ENCODE results near the gene MYO9A.
A peak's percentile ranks its signal among the peaks of the same experiment; 100 is the strongest.

MYO9A gene, protein sequence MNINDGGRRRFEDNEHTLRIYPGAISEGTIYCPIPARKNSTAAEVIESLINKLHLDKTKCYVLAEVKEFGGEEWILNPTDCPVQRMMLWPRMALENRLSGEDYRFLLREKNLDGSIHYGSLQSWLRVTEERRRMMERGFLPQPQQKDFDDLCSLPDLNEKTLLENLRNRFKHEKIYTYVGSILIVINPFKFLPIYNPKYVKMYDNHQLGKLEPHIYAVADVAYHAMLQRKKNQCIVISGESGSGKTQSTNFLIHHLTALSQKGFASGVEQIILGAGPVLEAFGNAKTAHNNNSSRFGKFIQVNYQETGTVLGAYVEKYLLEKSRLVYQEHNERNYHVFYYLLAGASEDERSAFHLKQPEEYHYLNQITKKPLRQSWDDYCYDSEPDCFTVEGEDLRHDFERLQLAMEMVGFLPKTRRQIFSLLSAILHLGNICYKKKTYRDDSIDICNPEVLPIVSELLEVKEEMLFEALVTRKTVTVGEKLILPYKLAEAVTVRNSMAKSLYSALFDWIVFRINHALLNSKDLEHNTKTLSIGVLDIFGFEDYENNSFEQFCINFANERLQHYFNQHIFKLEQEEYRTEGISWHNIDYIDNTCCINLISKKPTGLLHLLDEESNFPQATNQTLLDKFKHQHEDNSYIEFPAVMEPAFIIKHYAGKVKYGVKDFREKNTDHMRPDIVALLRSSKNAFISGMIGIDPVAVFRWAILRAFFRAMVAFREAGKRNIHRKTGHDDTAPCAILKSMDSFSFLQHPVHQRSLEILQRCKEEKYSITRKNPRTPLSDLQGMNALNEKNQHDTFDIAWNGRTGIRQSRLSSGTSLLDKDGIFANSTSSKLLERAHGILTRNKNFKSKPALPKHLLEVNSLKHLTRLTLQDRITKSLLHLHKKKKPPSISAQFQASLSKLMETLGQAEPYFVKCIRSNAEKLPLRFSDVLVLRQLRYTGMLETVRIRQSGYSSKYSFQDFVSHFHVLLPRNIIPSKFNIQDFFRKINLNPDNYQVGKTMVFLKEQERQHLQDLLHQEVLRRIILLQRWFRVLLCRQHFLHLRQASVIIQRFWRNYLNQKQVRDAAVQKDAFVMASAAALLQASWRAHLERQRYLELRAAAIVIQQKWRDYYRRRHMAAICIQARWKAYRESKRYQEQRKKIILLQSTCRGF (N-terminal part only)

DNA sequence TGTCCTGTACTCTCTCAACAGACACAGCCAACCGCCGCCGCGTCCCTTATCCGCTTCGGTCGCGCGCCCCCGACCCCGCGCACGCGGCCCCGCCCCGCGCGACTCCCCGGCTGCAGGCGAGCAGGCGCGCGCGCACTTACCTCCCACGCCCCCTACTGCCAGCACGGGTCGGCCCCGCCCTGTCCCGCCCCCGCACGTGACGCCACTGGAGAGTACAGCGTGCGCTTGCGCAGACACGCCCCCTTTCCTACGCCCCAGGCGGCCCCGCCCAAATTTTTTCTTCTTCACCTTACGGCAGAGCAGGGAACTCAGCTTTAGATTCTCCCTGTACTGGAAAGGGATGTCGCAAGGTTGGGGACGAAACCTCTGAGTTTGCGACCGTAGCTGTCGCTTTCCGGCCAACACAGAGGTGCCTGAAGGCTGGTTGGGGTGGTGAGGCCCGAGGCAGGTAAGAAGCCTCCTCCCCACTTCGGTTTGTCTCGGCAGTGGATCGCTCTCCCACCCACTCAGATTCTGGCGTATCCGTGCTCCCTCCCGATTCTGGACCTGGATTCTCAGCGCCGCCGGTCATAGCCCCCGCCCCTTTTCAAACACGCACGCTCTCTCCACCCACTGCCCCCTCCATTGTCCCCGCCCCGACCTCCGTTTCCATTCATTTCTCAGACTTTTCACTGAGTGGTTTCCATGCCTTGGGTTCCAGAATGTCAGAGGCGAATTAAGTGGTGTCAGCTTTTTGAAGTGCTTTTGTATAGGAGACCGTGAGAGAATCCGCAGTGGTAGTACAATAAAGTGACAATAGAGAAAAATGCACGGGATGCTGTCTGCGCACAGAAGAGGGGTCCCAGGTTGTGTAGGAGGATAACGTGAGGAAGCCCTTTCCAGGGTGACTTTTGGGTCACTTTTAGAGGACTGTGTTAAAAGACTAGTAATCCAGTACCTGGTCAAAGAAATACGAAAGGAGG lies at the start of gene MYO9A, which contains the start of gene SENP8:
Gene MYO9A (minus strand): TSS at position 134 of the 962 bp plus-strand sequence. CDS start 71,587 bp downstream, outside the sequence.
Gene SENP8 (plus strand): TSS at position 387 of the 962 bp plus-strand sequence. CDS start 21,221 bp downstream, outside the sequence.
- peak; percentile 97 for DNase-seq

DNA sequence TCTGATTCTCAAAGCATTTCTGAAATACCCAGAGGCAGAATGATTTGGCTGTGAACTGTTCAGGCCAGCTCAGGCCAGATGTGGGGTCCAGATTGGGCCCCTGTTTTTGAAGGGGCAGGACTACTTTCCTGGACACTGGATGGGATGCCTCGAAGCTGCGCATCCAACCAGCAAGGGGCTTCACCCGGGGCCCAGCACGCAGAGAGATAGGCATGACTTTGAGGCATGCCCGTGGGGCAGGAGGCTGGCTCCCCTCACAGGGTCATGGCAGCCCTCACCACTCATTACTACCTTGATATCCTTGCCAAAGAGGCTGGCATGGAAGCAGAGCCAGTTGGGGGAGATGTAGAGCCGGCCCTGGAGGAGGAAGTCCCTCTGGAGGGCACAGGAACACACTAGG lies 49.5 kb upstream of the MYO9A start:
- DNase-seq: no peak

DNA sequence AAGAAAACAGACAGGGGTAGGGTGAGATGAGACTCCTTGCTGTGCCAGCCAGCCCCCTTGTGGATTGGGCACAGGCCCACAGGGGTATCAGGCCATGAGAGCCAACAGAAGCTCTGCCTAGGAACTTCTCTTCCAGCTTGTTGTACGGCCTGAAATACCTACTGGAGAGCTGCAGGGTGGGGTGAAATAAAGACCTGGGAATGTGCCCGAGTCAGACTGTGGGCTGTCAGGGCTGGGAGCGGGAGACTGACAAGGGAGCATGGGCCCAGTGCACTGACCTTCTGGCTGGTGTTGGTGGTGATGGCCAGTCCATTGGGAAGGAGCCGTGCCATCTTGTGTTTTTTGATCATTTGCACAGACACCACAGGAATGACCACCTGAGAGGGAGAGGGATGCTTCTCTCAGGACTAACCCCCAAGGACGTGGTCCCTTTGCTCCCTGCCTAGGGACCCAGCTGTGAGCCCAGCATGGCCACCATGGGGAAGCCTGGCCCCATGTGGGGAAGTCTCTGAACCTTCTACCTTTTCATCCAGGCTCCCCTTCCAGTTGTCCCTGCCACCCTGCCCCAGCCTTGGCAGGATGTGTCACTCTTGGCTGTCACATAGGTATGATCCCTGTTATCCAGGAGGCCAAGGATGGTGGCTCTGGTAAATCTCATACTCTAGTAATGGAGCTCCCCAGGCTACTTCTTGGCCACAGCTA lies 48.9 kb upstream of the MYO9A start:
- DNase-seq: no peak

DNA sequence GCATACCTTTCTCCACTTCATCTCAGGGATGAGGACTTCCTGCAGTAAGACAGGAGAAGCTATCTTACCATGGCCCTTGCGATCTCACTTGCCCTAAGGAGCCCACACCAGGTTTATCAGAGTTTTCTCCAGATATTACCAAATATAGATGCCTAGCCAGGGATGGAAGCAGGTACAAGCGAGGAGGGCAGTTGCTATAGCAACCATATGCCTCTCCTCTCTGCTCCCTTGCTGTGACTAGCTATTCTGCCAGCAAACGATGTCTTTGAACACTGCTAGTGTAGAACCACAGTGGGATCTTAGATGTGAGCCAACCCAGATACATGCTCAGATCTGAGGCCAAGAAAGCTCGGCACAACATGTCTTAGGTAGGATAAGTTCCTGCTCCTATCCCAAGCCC lies 45.8 kb upstream of the MYO9A start:
- DNase-seq: no peak

DNA sequence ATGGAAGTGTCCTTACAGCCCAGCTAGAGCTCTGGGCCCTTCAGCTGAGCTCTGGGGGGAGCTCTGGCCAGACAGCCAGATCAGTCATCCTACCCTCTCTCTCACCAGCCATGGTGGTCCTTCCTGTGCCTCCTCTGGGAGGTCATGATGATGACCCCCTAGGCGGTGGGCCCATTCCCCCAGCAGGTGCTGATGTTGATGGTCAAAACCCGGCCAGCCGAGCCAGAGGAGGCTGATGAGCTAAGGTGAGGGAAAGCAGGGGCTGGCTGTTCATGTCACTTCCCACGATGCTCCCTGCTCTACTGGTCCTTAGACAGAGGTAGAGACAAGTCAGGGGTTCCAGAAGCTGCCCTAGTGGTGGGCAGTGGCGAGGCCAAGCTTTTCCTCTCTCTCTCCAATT lies 44.6 kb upstream of the MYO9A start:
- no peak for DNase-seq

DNA sequence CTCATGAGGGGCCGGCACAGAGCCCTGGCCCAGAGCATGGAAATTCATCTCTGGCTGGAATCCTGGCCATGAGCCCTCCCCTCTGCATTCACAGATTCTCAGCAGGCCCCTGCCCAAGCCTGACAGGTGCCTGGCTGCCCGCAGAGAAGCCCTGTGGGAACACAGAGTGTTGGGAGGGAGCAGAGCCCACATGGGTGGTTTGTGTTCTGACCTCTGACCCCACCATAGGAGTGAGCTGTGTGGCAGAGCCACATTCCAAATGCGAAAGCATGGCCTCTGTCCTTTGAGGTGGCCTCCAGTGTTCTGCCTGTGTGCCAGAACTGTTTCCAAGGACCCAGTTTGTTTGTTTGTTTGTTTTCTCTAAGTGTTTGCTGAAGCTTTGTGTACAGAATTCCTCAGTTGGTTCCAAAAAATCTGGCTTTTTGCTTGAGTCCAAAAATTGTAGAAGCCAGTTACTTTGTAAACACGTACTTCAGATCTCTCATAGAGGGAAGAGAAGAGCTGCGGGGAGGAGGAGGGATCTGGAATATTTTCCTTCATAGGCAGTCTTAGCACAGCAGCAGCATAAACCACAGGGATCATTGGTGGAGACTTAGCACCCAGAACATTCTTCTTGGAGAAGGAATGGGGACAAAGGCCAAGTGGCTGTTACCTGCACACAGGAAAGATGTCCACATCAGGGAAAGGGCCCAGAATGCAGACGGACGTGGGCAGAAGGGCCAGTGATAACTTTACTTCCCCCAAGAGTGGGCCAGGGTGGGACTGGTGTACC lies 43.6 kb upstream of the MYO9A start:
- no peak for DNase-seq

DNA sequence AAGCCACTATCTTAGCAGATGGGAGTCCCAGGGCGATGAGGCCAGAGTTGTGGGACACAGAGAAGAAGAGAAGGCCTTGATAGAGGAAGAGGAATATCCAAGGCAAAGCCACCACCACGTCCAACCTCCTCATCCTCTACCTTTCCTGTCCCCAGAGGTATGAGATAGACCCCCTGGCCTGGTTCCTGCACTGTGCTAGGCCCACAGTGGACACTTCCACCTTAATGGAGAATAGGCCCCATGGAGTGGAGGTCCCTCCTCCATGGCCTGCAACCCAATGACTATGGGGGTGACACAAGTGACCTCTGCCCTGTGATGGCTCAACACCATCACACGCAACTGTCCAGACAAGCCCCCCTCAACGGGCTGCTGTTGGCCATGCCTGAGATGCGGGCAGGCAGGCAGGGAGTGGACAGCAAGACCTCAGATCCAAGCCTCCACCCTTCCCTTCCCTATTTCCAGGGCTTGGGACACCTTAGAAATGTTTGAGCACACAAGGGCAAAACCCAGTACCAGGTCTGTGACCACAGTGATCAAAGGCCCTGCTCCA lies 42.8 kb upstream of the MYO9A start:
- no peak for DNase-seq

DNA sequence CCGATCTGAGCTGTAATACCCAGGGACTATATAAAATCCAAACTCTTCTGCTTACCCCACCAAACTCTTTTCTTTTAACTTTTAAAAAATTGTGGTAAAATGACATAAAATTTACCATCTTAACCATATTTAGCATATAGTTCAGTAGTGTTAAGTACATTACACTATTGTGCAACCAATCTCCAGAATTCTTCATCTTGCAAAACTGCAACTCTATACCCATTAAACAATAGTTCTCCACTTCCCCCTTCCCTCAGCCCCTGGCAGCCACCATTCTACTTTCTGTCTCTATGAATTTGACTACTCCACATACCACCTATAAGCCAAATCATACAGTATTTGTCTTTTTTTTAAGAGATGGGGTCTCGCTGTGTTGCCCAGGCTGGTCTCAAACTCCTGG lies 39.0 kb upstream of the MYO9A start:
- no peak for DNase-seq

DNA sequence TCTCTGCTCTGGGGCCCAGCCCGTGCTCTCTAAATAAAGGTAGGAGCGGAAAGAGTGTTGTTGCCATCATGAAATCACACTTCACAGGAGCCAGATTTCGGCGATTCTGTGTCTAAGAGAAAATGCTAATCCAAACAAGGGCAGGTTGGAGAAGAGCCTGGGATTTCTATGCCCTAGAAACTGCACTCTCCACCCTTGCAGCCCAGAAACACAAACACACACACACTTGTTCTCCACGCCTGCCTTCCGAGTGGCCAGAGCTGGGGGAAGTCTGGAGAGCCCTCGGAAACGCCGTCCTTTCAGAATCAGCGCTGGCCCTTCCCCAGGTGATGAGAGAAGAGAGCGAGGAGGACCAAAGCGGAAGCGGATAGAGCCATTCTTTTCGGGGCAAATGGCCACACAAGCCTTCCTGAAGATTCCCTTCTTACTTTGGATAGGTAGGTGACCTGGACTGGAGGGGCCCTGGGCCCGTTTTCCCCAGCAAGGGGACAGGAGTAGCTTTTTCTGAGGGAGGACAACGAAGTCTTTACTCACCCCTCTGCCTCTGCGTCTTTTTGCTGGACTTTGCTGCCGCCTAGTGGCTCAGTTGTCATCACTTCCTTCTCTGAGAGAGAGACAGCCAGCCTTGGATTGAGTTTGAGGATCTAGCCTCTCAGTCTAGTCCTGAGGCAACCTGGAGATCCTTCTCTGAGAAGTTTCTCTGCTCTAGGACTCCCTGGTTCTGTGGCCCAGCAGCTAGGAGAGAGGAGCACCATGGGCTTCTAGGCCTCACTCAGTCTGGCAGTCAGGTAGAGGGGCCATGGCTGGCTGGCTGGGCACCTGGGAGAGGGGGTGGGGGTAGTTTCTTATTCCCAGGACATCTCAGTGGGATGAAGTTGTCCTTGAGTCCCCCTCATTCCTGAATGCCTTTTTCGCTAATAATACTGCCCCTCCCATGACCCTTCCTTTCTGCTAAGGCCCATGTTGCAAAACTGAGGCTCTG lies 38.0 kb upstream of the MYO9A start:
- DNase-seq: peak; percentile 79

DNA sequence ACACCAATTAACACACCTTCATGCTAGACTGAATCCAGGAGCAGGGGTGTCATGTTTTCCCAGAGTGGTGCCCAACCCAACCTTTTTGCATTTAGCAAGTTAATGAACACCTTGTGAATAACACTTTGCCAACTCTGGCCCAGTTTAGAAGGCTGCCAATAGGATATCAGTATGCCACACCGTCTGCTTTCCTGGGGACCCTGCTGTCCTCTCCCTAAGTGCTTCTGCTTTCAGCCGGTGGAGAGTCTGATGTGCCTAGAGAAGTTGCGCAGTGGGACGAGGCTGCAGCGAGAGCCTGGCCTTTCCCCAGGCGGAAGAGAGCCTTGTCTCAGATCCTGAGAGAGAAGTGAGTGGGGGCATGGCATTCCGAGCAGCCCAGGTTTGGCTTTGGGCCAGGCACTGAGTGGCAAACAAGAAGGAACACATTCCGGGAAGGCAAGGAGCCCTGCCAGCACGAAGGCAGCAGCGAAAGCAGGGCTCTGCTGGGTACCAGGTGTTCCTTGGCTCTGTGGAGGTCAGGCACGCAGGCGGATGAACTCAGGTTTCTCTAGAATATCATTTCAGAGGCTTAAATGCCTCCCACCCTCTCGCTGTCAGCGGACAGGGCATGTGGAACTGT lies 37.2 kb upstream of the MYO9A start:
- DNase-seq: peak; percentile 23

DNA sequence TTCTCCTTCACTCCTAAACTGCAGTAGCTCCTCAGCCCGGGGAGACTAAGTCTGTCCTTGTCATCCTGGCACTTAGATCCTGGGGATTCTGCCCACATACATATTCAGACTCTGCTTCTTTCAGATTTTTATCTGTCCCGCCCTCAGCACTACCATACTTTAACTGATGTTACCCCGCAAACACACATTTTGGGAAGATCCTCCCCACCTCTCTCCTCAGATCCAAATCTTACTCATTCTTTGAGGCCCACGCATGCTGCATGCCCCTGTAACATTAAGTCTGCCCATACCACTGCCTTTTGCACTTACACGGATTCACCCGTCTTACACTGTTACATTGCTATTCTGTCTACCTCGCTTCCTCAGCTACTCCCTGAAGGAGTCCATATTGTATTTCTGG lies 36.4 kb upstream of the MYO9A start:
- no peak for DNase-seq

DNA sequence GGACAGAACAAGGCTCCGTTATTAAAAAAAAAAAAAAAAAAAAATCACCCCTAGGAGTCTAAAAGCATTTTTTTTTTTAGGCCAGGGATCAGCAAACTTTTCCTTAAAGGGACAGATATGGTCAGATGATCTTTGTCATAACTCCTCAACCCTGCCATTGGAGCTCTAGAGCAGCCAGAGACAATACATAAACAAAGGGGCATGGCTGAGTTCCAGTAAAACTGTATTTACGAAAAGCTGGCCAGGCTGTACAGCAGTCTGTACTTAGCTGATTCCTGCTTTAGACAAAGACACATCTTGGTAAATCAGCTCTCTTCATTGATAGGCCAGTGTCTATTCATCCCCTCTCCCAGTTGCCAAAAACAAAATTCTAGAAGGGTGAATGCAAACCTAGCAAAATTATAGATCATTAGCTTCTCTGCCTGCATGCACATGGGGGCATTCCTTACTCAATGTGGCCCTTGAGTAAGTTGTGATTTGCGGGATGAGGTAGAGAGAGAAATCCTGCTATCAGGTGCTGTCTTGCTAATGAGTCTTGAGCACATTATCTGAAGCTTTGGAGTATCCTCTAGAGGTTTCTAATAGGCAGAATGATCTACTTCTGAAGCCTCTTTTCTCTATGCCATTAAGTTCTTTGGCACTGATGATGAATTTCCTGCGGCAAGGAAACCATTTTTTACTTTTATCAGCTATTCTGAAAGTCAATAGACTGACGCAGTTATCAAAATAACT lies 35.5 kb upstream of the MYO9A start:
- DNase-seq: no peak

DNA sequence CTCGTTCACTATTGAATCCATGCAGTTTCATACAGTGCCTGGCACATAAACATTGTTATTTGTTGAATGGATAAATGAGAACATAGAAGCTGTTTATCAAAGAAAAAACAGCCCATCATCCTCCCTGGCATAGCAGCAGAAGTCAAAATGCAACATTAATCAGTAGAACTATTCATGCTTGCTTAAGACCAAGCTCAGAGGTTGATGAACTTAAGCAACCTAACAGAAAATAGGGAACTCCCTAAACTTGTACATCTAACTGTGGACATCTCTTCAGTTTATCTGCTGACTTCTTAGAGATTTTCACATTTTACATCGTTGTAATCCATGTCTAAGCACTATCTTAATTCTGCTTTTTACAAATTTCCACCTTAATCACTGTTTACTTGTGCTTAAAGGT lies 29.5 kb upstream of the MYO9A start:
- no peak for DNase-seq

DNA sequence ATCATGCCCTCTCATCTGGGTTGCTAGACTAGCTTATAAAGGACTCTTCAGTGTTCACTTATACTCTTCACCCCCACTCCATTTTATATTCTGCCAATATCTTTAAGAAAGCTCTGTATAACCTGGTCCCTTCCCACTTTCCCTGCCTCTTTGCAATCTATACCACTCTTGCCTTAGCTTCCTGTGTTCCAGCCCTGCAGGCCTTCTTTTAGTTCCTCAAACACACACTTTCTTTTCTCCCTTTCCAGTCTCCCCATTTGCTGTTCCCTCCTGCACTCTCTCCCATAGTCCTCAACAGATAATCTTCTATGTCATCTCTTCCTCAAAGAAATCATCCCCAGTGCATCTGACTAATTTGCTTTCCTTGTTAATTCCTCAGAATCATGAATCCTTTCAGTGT lies 29.0 kb upstream of the MYO9A start:
- DNase-seq: no peak

DNA sequence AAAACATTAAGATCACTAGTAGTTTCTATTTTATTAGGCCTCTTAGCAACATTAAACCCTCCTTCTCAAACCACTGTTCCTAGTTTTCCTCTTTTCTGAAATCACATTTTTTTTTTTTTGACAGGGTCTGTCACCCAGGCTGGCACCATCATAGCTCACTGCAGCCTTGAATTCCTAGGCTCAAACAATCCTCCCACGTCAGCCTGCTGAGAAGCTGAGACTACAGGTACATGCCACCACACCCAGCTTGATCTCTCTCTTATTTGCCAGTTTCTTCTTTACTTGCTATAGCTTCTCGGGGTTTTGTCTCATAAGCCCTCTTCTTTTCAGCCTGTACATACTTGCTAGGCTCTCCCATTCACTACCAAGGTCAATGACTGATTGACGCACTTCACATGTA lies 28.3 kb upstream of the MYO9A start:
- DNase-seq: no peak

DNA sequence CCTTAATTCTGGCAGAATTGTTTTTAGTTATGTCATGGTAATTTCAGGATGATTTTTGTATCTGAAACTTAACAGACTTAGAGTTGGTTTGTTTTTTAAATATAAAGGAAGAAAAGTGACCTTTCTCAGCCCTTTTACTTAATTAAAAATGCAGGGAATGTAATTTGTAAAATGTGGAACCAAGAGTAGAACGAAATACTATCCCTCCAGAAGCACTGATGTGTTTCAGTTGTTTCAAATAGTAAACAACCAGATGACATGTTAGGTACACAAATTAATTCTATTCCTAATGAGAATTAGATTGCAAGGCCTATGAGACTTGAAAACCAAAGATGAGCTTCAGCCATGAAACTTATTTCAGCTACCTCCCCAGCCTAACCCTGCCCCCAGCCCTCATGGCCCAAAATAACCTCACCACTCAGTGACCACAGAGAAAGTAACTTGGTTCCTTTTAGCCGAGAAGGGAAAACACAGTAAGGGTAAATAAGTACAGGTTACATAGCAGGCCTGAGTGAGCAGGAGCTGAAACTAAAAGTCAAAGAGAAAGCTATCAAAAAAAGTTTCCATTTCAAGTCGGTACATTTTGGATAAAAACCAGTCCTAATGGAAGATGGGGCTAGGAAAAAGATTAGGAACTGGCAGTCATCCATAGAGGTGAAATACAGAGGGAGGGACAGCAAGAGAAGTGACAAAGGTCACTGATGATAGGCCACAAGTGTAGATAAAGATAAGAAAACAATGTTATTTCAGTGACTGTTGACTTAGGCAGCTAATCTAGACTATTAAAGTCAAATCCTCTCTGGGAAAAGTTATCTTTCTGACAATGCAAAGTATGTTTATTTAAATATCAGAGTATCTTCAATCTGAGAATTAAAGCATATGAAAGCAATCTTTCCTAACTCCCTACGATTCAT lies 23.5 kb upstream of the MYO9A start:
- DNase-seq: no peak

DNA sequence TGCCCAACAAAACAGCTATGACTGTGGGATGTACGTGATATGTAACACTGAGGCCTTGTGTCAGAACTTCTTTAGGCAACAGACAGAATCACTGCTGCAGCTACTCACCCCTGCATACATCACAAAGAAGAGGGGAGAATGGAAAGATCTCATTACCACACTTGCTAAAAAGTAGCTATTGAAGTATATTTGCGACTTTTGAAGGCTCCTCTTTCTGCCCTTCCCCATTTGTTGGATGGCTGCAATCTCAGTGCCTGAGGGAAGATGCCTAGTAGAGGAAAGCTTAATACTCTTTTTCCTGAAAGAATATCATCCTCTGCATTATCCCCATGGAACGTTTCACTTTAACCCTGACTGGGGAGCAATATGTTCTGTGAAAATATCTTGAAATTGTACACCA lies 22.1 kb upstream of the MYO9A start:
- no peak for DNase-seq
